Endothelial cell of umbilical vein (primary cell): ENCODE results near the gene USHBP1. TPM values are rescaled to one million over a fixed set of nuclear protein-coding genes. Genes with fewer than 3 reads are reported as not detected.

ENCODE experiments used
- BruUV-seq: library from RNA; stranded (reverse); fragments of 400-500 nt; replicated peaks from 2 replicates; lab custom pipeline; 2021; lab: Mats Ljungman, UMichigan
- CTCF ChIA-PET: fragments of 300-600, 350-600 bp; sonication (Branson Sonifier 250); formaldehyde crosslinking; loops from one replicate; lab custom pipeline; 2021; ENCODE audit warnings: antibody characterized with exemption, inconsistent platforms; lab: Charles Lee
- POLR2A ChIA-PET: fragments of 300-600, 350-600 bp; sonication (Branson Sonifier 250); formaldehyde crosslinking; loops from one replicate; lab custom pipeline; 2021; ENCODE audit warnings: antibody characterized with exemption, inconsistent platforms; lab: Charles Lee
- DNase-seq: peaks from one replicate; pipeline ENCODE4 v3.0.0-alpha.2; 2011; ENCODE audit warnings: low read depth, low spot score
- FAIRE-seq: peaks from 2 replicates; lab custom pipeline; 2011; peaks lifted over from hg19 to GRCh38; lab: Jason Lieb, UNC
- H2AFZ ChIP-seq: 2 replicates; pipeline ENCODE4 v1.6.0; 2012; ENCODE audit warnings: low read depth, low read length, control low read depth, inconsistent platforms
- H3K27ac ChIP-seq: 2 replicates; pipeline ENCODE4 v1.5.1; 2011; ENCODE audit warnings: low read depth, mild to moderate bottlenecking, control low read depth, low read length, moderate library complexity; ENCODE audit not compliant: insufficient read depth
- H3K27me3 ChIP-seq, 2 experiments: 2 replicates each; pipeline versions ENCODE4 v1.6.0 to v1.6.1; 2011; ENCODE audit warnings: low read length in 2 of 2, mixed read lengths in 1 of 2; ENCODE audit not compliant: control insufficient read depth in 2 of 2, insufficient read depth in 2 of 2
- H3K36me3 ChIP-seq, 2 experiments: 2 replicates in 1 of 2; 3 replicates in 1 of 2; pipeline ENCODE4 v1.5.1; 2011; ENCODE audit warnings: low read length in 2 of 2, mild to moderate bottlenecking in 1 of 2, moderate library complexity in 1 of 2; ENCODE audit not compliant: control insufficient read depth in 2 of 2, insufficient read depth in 2 of 2; ENCODE audit errors: extremely low read depth in 1 of 2
- H3K4me1 ChIP-seq: 3 replicates; pipeline ENCODE4 v1.5.1; 2011; ENCODE audit warnings: mild to moderate bottlenecking, low read length; ENCODE audit not compliant: control insufficient read depth, insufficient read depth; ENCODE audit errors: extremely low read depth
- H3K4me2 ChIP-seq: 2 replicates; pipeline ENCODE4 v1.6.1; 2011; ENCODE audit warnings: low read length, control low read depth, mixed read lengths; ENCODE audit not compliant: insufficient read depth
- H3K4me3 ChIP-seq, 3 experiments: fragments of 200-600 bp in 1 of 3; sonication (generic), shearing (Covaris generic) in 1 of 3; replicated peaks in 1 of 3; 2 replicates each; pipeline ENCODE4 v1.5.1; 2011 to 2016; ENCODE audit warnings: control low read depth in 3 of 3, low read length in 3 of 3, mild to moderate bottlenecking in 2 of 3, inconsistent platforms in 1 of 3, low read depth in 1 of 3, moderate library complexity in 1 of 3; ENCODE audit not compliant: insufficient read depth in 1 of 3
- H3K79me2 ChIP-seq: 2 replicates; pipeline ENCODE4 v1.6.0; 2012; ENCODE audit warnings: low read length, inconsistent platforms; ENCODE audit not compliant: control insufficient read depth, insufficient read depth
- H3K9ac ChIP-seq: replicated peaks from 2 replicates; pipeline ENCODE3; 2011; ENCODE audit warnings: low read length, control low read depth; ENCODE audit not compliant: insufficient read depth; ENCODE audit errors: extremely low read depth
- H3K9me1 ChIP-seq: replicated peaks from 3 replicates; pipeline ENCODE4 v1.6.0; 2011; ENCODE audit warnings: mild to moderate bottlenecking, low read length; ENCODE audit not compliant: control insufficient read depth, insufficient read depth; ENCODE audit errors: extremely low read depth
- H3K9me3 ChIP-seq: replicated peaks from 2 replicates; pipeline ENCODE4 v1.5.1; 2012; ENCODE audit warnings: low read length, inconsistent platforms; ENCODE audit not compliant: control insufficient read depth, insufficient read depth
- H4K20me1 ChIP-seq: replicated peaks from 2 replicates; pipeline ENCODE3; 2011; ENCODE audit warnings: mild to moderate bottlenecking, low read length; ENCODE audit not compliant: control insufficient read depth, insufficient read depth; ENCODE audit errors: extremely low read depth
- EZH2 ChIP-seq: IDR thresholded peaks from 2 replicates; pipeline ENCODE4 v1.6.1; 2012; ENCODE audit warnings: borderline replicate concordance, low read depth, mild to moderate bottlenecking, moderate library complexity, low read length, inconsistent platforms; ENCODE audit not compliant: severe bottlenecking
- FOS ChIP-seq: IDR thresholded peaks from 2 replicates; pipeline ENCODE4 v1.6.1; 2011; ENCODE audit warnings: mild to moderate bottlenecking, low read length, moderate library complexity, borderline replicate concordance; ENCODE audit not compliant: insufficient read depth
- GATA2 ChIP-seq: IDR thresholded peaks from 2 replicates; pipeline ENCODE4 v1.7.0; 2011; ENCODE audit warnings: low read depth, mild to moderate bottlenecking, moderate library complexity, mixed read lengths, low read length; ENCODE audit not compliant: insufficient read length, insufficient read depth
- JUN ChIP-seq: IDR thresholded peaks from 2 replicates; pipeline ENCODE4 v1.6.1; 2011; ENCODE audit warnings: borderline replicate concordance, low read depth; ENCODE audit not compliant: insufficient read length, insufficient read depth
- MYC ChIP-seq: IDR thresholded peaks from one replicate; pipeline ENCODE4 v1.6.1; 2011; ENCODE audit warnings: mild to moderate bottlenecking, low read depth, low read length
- POLR2A ChIP-seq: IDR thresholded peaks from 2 replicates; pipeline ENCODE4 v1.6.1; 2012; ENCODE audit warnings: low read depth, mild to moderate bottlenecking, control low read depth, low read length
- POLR2AphosphoS5 ChIP-seq: IDR thresholded peaks from 2 replicates; pipeline ENCODE4 v1.6.1; 2012; ENCODE audit warnings: low read depth, mild to moderate bottlenecking, control low read depth, low read length, moderate library complexity; ENCODE audit not compliant: insufficient read depth
- dilution Hi-C: fragments of 300-500 bp; cut with MboI; formaldehyde crosslinking; loops from one replicate; pipeline ENCODE4 v1.15.0; 2019; ENCODE audit warnings: low sequenced_read_pairs; ENCODE audit not compliant: extremely low pct_ligation_motif_present
- intact Hi-C: fragments of 100-400 bp; cut with micrococcal nuclease; formaldehyde crosslinking; loops from one replicate; pipeline ENCODE4 v1.10.0; 2022
- polyA plus RNA-seq, 4 experiments: library from polyadenylated mRNA; depleted of rRNA in 3 of 4; stranded (reverse) in 3 of 4; unstranded in 1 of 4; fragments of >200 nt; gene quantifications; 2 replicates each; pipeline versions ENCODE4 v1.2.1 to v1.2.3, GENCODE V29; 2011 to 2012; ENCODE audit warnings: missing spikeins in 1 of 4
- total RNA-seq: library from RNA; stranded (reverse); gene quantifications from 2 replicates; pipeline ENCODE4 v1.2.3, GENCODE V29; 2021
- TF ChIP-seq, protein P1 (sequence below): IDR thresholded peaks from 2 replicates; pipeline ENCODE4 v1.6.1; 2011; ENCODE audit not compliant: insufficient read depth, insufficient read length
- TF ChIP-seq, protein P2 (sequence below), 2 donors: IDR thresholded peaks; 1 replicate in 1 of 2; 2 replicates in 1 of 2; pipeline ENCODE4 v1.5.1; 2011; ENCODE audit warnings: low read length in 2 of 2, mild to moderate bottlenecking in 2 of 2, moderate library complexity in 2 of 2, control low read depth in 1 of 2, inconsistent platforms in 1 of 2, low read depth in 1 of 2; ENCODE audit not compliant: insufficient read depth in 1 of 2; ENCODE audit errors: extremely low read depth in 1 of 2

USHBP1 gene
- total and polyA plus RNA-seq, 2 donors (not counting 3 experiments of a cell fraction or from before 2014, with no cell fraction given): 14.8 to 20.4 TPM

DNA sequence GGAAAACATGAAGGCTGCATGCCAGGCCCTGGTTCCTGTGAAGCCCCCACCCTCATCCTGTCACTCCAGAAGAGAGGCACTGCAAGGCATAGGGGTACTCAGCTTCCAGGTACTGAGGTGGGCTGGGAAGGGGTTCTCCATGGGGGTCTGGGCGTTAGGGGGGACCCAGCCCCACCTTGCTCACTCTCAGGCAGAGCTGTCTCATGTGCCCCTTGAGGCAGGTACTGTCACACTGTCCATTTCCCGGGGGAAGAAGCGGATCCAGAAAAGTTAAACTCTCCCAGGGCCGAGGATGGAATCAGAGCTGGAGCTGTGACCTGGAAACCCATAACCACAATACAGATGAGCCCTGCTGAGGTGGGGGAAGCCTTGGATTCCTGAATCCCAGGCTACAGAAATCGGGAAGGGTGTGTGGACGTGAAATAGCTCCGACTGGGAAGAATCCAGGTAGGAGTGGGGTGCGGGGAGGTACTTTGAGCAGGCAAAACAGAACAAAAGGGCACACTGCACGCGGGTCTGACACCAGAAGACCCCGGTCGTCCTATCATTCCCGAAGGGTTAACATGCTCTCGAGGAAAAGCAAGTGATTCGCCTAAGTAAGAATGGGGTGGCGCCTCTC lies 49.9 kb downstream of the USHBP1 start:
- Histone ChIP-seq H3K4me2 (peak overlapping the region; percentile 84), H2AFZ (peak overlapping the region; percentile 83), H3K9ac (peak overlapping the region; percentile 87), H4K20me1 (no peaks in the 10 kb centered on the region), H3K27ac (peak overlapping the region; percentile 88), H3K9me3 (no peaks in the 10 kb centered on the region), H3K4me3 (peak overlapping the region; percentile 2 to 66 (median 54)), H3K4me1 (peaks cover 7% of the 10 kb centered on the region), H3K79me2 (no peaks in the 10 kb centered on the region), H3K9me1 (no peaks in the 10 kb centered on the region), H3K27me3 (no peaks in the 10 kb centered on the region), H3K36me3 (peaks cover 0 to 20% of the 10 kb centered on the region in 2 experiments)
- TF ChIP-seq POLR2AphosphoS5 (no peak), MYC (no peak), FOS (no peak), JUN (no peak), EZH2 (no peak), GATA2 (no peak), POLR2A (no peak)
- TF ChIP-seq, protein P1, sequence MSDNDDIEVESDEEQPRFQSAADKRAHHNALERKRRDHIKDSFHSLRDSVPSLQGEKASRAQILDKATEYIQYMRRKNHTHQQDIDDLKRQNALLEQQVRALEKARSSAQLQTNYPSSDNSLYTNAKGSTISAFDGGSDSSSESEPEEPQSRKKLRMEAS: no peak
- TF ChIP-seq, protein P2, sequence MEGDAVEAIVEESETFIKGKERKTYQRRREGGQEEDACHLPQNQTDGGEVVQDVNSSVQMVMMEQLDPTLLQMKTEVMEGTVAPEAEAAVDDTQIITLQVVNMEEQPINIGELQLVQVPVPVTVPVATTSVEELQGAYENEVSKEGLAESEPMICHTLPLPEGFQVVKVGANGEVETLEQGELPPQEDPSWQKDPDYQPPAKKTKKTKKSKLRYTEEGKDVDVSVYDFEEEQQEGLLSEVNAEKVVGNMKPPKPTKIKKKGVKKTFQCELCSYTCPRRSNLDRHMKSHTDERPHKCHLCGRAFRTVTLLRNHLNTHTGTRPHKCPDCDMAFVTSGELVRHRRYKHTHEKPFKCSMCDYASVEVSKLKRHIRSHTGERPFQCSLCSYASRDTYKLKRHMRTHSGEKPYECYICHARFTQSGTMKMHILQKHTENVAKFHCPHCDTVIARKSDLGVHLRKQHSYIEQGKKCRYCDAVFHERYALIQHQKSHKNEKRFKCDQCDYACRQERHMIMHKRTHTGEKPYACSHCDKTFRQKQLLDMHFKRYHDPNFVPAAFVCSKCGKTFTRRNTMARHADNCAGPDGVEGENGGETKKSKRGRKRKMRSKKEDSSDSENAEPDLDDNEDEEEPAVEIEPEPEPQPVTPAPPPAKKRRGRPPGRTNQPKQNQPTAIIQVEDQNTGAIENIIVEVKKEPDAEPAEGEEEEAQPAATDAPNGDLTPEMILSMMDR (IDR thresholded peaks at IDR 0.05; ENCODE audit: extremely low read depth in 1 of 2, insufficient read depth in 1 of 2, low read depth in 1 of 2, low read length in 2 of 2): no peak
- dilution Hi-C loops: no loop called here
- TSS peak; percentile 92 for BruUV-seq
- POLR2A ChIA-PET: interaction anchor here (1.3 kb wide), 1 partner anchor 52 kb away, joined by 5 read pairs; the partner anchor contains the start of gene BABAM1
- DNase-seq (peak; percentile 11), FAIRE-seq (no peak)
- intact Hi-C loops: loop anchor here (1.0 kb wide), 1 partner anchor 12 kb away; the partner anchor contains the start of gene OCEL1
- CTCF ChIA-PET: interaction anchor here (1.1 to 2.3 kb wide), 5 partner anchors 9 to 91 kb away, joined by 3 to 16 read pairs (median 4); partner anchors contain the start of gene MRPL34
